Measurements from ENCODE around the gene SERPINB10. TPM values are rescaled to one million over a fixed set of nuclear protein-coding genes. Genes with fewer than 3 reads are reported as not detected.

Gene SERPINB10
- total and polyA plus RNA-seq, 2 of the 8 experiments (the other 6 are each of a cell fraction or from before 2014, with no cell fraction given), result not detected

DNA sequence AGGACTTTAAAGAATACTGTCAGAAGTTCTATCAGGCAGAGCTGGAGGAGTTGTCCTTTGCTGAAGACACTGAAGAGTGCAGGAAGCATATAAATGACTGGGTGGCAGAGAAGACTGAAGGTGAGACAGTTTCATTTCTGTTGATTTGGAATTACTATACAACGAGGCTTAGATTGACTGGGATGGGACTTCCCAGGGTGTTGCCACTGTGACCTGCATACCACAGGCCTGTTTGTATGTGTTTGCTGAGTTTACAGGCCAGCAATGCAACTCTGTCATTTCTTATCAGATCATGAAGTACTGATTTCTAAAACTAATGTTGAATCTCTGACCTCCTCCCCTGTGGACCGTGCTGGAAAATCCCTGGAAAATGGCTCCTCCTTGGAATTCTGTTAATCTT, 74.0 kb downstream of the SERPINB10 start:
- no peak overlapping the region for H2BK20ac ChIP-seq (ENCODE audit: low read length)
- no peak overlapping the region for H2BK120ac ChIP-seq (replicated peaks; ENCODE audit: low read depth, low read length)
- no peak overlapping the region for H3K4me3 ChIP-seq (ENCODE audit: extremely low read depth in 1 of 4, insufficient read depth in 2 of 4, low read depth in 3 of 4, low read length in 4 of 4)
- H3K14ac ChIP-seq (ENCODE audit: insufficient read length), result no peak overlapping the region
- FAIRE-seq (no peak), DNase-seq (ENCODE audit: low read depth in 1 of 2, low spot score in 2 of 2) (no peak)
- H3K23ac ChIP-seq (ENCODE audit: insufficient read length), result no peak overlapping the region
- H4K20me1 ChIP-seq (replicated peaks in 1 of 2; ENCODE audit: control insufficient read depth in 1 of 2, insufficient read depth in 2 of 2, low read length in 2 of 2), result peaks cover 0 to 1% of the 10 kb centered on the region in 2 experiments
- H3K4me1 ChIP-seq (replicated peaks in 1 of 4; ENCODE audit: control insufficient read depth in 3 of 4, insufficient read depth in 4 of 4, low read length in 3 of 4), result no peaks in the 10 kb centered on the region
- POLR2A ChIA-PET (ENCODE audit: partially characterized antibody), result no interaction called here
- peaks cover 12 to 29% (median 22%) of the 10 kb centered on the region in 4 experiments for H3K27me3 ChIP-seq (replicated peaks in 1 of 4; ENCODE audit: control insufficient read depth in 3 of 4, extremely low read depth in 1 of 4, insufficient read depth in 3 of 4, low read length in 3 of 4)
- no peak overlapping the region for H3K56ac ChIP-seq (replicated peaks; ENCODE audit: insufficient read length, low read depth, low read length)
- CTCF ChIA-PET (ENCODE audit: partially characterized antibody), result no interaction called here
- no peak overlapping the region for H3K27ac ChIP-seq (ENCODE audit: low read depth, low read length)
- no peak overlapping the region for H2BK5ac ChIP-seq (ENCODE audit: low read depth, low read length)
- no peaks in the 10 kb centered on the region for H3K23me2 ChIP-seq (ENCODE audit: low read depth, low read length)
- H3K79me1 ChIP-seq (ENCODE audit: low read depth, low read length), result no peaks in the 10 kb centered on the region; the same call in 1 of the 2 replicates
- no peaks in the 10 kb centered on the region for H3K79me2 ChIP-seq (ENCODE audit: control insufficient read depth in 1 of 2, insufficient read depth in 2 of 2, low read length in 2 of 2)
- 75% methylated on average over 2 of the region's 2 CpGs; no CpG with 5 or more reads in 1 of the 2 experiments for whole genome bisulfite sequencing, 2 experiments (ENCODE audit: extremely low coverage in 1 of 2, insufficient coverage in 1 of 2, insufficient read length in 1 of 2, insufficient replicate concordance in 2 of 2, low coverage in 1 of 2, low lambda C conversion rate in 2 of 2, missing lambda C conversion rate in 1 of 2)
- H3K9me3 ChIP-seq (ENCODE audit: insufficient read depth in 2 of 2, low read depth in 1 of 2, low read length in 1 of 2), result no peaks in the 10 kb centered on the region
- H4K5ac ChIP-seq (ENCODE audit: insufficient read length, low read depth, low read length), result no peak overlapping the region
- H2AFZ ChIP-seq (ENCODE audit: low read length), result no peak overlapping the region; the same call in 1 of the 2 replicates
- no peak overlapping the region for H3K4ac ChIP-seq (replicated peaks; ENCODE audit: insufficient read length, low read depth, low read length)
- no peak overlapping the region for H3K18ac ChIP-seq (ENCODE audit: extremely low read depth, low read length)
- TF ChIP-seq KDM1A (IDR thresholded peaks at IDR 0.05; ENCODE audit: borderline replicate concordance, low read length), result no peak
- no peak for TF ChIP-seq TCF12 (IDR thresholded peaks at IDR 0.05; ENCODE audit: low read depth, low read length)
- TF ChIP-seq NANOG (IDR thresholded peaks at IDR 0.05; ENCODE audit: insufficient read depth, low read depth, low read length, poor library complexity, severe bottlenecking), result no peak
- TF ChIP-seq CBX5 (IDR thresholded peaks at IDR 0.05; ENCODE audit: low read depth, low read length), result no peak
- no peak for TF ChIP-seq RFX5 (IDR thresholded peaks at IDR 0.05; ENCODE audit: borderline replicate concordance, low read depth, low read length)
- TF ChIP-seq, protein P1, sequence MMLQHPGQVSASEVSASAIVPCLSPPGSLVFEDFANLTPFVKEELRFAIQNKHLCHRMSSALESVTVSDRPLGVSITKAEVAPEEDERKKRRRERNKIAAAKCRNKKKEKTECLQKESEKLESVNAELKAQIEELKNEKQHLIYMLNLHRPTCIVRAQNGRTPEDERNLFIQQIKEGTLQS (IDR thresholded peaks at IDR 0.05; ENCODE audit: insufficient read depth, low read depth, low read length), result no peak
- H3K36me3 ChIP-seq (ENCODE audit: control insufficient read depth in 2 of 4, insufficient read depth in 4 of 4, low read length in 3 of 4), result no peaks in the 10 kb centered on the region
- no peak overlapping the region for H3K9ac ChIP-seq (replicated peaks in 1 of 4; ENCODE audit: extremely low read depth in 1 of 4, low read depth in 3 of 4, low read length in 3 of 4)
- no peak overlapping the region for H4K8ac ChIP-seq (ENCODE audit: extremely low read depth, insufficient read depth, low read length)
- no peak overlapping the region for H3K4me2 ChIP-seq (ENCODE audit: insufficient read depth in 1 of 2, low read depth in 2 of 2, low read length in 2 of 2)
- no peak overlapping the region for H2BK15ac ChIP-seq (ENCODE audit: low read length)
- H2BK12ac ChIP-seq (ENCODE audit: low read depth, low read length), result no peak overlapping the region
- no peak overlapping the region for H4K91ac ChIP-seq (replicated peaks; ENCODE audit: insufficient read length, low read length)
- H2AK5ac ChIP-seq (ENCODE audit: low read depth, low read length), result no peak overlapping the region

Data from H1 (cell line).